ENCODE results near the gene NXPH2.
"Not testable (repeated sequence)": the region's sequence is repeated elsewhere in the genome, so short reads cannot be mapped to it uniquely, and the experiment has no call there.

The NXPH2 gene

DNA sequence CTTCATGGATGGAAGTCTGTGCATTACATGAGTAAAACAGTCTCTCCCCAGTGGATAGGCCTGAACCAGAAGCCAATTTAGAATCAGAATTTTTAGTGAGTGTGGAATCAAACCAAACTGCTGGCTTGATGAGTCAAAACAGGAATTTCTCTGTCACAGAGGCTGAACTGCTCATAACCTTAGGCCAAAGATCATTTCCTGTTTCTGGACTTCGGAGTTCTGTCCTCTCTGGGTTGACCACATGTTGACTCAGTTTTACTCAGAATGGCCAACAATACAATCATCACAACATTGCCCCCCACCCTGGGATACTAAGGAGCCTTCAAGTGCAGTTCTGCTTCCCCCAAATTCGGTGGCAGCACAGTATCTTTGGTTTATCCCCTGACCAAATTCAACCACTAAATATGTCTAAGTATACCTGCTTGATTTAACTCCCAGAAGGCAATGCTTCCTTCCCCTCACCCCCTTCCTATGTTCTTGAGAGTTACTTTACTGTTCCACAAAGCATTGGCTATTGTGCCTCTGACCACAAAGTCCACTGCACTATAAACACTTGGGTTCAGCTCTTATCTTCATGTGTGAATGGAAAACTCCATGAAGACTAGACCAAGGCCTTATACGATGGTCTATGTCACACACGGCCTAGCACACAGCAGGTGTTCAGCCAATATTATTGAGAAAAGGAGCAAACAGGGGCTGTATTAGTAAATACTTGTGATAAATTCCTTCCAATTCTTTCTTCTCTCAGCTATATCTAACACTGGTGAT lies 67.8 kb downstream of the NXPH2 start:
- DNase-seq (ENCODE audit: low read depth in 2 of 3, low spot score in 2 of 3) = no peak

GRCh38 chr2:138711812-138712211 lies 68.4 kb downstream of the NXPH2 start:
- DNase-seq (ENCODE audit: low read depth in 2 of 3, low spot score in 2 of 3) = no peak

DNA sequence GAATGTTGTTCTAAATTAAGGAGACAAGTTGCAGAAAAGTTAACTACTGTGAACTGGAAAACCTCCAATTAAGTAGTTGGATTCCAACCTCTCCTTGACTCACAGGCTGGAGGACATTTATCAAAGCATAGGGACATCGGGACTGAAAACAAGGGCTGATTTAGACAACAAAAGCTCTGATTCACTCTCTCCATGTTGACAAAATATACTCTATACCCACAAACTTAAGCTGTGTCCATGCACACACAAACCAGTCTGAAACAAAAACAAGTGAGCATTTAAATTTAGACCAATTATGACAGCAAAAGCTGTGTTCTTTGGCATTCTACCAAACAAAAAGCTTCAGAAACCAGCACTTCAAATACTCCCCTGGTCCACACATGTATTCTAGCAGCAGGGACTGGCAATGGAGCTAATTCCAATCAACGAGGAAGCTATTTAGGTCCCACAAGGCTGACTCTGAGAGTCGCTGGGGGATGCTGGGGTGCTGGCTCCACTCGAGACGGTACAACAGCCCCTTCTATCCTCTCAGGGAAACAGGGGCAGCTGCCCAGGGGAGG lies 71.4 kb downstream of the NXPH2 start:
- DNase-seq (ENCODE audit: low read depth in 2 of 3, low spot score in 2 of 3) = no peak

DNA sequence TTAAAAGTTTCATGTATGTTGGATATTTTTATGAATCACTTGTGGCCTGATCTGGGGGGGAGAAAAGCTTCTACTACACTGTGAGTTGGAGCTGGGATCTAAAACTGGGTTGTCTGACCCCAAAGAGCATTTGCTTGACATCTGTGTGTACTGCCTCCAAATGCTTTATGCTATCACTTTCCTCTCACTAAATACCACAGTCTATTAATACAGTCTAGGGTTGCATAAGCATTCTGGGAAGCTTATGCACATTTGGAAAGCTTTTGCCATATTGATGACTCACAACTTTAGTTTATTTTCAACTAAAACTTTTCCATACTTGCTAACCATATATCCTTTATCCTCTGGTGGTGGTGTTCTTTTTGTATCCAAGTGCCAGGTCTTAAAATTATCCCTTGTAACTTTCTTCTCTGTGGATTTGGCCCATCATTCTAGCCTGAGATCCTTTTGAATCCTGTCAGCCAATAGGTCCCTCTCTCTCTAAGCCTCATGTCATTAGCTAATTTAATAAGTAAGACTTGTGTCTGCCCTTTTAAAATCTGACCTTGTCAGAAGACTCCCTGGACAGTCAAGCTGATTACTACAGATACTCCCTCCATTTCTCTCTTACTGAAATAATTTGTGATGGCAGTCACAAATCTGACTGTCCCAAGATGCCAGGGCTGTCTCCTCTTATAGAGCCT lies 72.7 kb downstream of the NXPH2 start:
- no peak for DNase-seq (ENCODE audit: low read depth in 2 of 3, low spot score in 2 of 3)

- no peak for DNase-seq (ENCODE audit: low read depth in 2 of 3, low spot score in 2 of 3)
Observed at GRCh38 chr2:138703242-138703641, 76.9 kb downstream of the NXPH2 start.

- no peak for DNase-seq (ENCODE audit: low read depth in 2 of 3, low spot score in 2 of 3)
Observed at GRCh38 chr2:138700716-138701115, 79.5 kb downstream of the NXPH2 start.

DNA sequence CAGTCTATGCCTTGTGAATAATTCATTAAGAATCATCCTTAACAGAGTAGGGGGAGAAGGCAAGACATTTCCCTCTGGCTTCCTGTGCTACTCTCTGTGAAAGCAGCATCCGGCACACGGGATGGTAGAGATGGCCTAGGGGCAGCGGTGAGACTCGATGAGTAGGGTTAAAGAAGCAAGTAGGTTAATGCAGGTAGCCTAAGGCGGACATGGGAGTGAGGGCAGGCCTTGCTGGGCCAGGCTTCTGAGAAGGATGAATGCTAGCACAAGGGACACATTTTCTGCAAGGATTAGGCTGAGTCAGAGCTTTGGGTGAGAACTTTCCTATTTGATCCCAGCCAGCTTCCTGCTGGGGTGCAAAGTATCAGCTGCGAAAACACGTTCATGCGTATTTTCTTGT lies 80.8 kb downstream of the NXPH2 start:
- no peak for DNase-seq (ENCODE audit: low read depth in 2 of 3, low spot score in 2 of 3)

DNA sequence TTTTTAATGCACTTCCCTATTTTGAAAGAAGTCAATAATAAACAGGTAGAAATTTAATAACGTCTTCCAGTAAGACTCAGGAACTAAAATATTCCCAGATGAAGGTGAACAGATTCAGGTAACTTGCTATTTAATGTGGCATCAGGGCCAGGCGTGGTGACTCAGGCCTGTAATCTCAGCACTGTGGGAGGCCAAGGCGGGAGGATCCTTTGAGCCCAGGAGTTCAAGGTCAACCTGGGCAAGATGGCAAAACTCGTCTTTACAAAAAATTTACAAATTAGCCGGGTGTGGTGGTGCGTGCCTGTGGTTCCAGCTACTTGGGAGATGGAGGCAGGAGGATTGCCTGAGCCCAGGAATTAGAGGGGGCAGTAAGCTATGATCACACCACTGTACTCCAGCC lies 81.8 kb downstream of the NXPH2 start:
- DNase-seq (ENCODE audit: low read depth in 2 of 3, low spot score in 2 of 3) = no peak

GRCh38 chr2:138691667-138692066 lies 88.5 kb downstream of the NXPH2 start:
- DNase-seq (ENCODE audit: low read depth in 2 of 3, low spot score in 2 of 3) = no peak

GRCh38 chr2:138689705-138690104 lies 90.5 kb downstream of the NXPH2 start:
- no peak for DNase-seq (ENCODE audit: low read depth in 2 of 3, low spot score in 2 of 3)

GRCh38 chr2:138682163-138682562 lies 98.0 kb downstream of the NXPH2 start:
- DNase-seq (ENCODE audit: low read depth in 2 of 3, low spot score in 2 of 3) = no peak

GRCh38 chr2:138677221-138677620 lies 103.0 kb downstream of the NXPH2 start:
- DNase-seq (ENCODE audit: low read depth in 2 of 3, low spot score in 2 of 3) = no peak

- no peak for DNase-seq (ENCODE audit: low read depth in 2 of 3, low spot score in 2 of 3)
Observed at GRCh38 chr2:138676619-138677021, 103.6 kb downstream of the NXPH2 start.

- DNase-seq (ENCODE audit: low read depth in 2 of 3, low spot score in 2 of 3) = no peak
Observed at GRCh38 chr2:138671566-138671965, 108.6 kb downstream of the NXPH2 start.

DNA sequence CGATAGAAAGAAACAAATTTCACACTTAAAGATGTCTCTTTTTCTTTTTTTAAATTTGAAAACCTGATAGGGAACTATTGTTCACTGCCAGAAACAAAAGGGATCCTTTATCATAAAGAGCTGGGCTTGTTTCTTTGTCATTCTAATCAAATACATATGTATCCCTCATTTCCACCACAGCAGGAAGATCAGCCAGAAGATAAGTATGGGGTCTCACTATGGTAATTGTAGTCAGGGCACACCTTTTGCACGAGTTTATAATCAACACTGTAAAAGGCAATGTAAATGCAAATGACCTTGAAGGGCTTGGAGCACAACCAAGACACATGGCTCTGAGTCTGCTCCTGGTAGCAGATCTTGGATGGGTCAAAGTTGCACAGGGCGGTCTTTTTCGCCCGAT lies 109.5 kb downstream of the NXPH2 start:
- DNase-seq (ENCODE audit: low read depth in 2 of 3, low spot score in 2 of 3) = no peak

DNA sequence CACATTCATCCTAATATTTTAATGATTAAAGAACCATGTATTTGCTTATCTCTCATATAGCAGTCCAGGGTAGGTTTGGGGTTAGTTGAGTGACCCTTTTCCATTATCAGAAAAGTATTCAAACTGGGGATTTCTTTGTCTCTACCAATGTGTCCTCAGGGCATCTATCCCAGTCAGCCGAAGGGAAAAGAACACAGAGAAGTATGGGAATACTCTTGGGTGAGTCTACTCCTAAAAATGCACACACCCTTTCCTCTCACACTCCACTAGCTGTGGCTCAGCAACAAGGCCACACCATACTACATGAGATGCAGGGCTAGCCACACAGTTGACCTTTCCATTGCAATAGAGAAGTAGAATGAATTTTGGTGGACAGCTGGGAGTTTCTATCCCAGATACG lies 114.3 kb downstream of the NXPH2 start:
- no peak for DNase-seq (ENCODE audit: low read depth in 2 of 3, low spot score in 2 of 3)

DNA sequence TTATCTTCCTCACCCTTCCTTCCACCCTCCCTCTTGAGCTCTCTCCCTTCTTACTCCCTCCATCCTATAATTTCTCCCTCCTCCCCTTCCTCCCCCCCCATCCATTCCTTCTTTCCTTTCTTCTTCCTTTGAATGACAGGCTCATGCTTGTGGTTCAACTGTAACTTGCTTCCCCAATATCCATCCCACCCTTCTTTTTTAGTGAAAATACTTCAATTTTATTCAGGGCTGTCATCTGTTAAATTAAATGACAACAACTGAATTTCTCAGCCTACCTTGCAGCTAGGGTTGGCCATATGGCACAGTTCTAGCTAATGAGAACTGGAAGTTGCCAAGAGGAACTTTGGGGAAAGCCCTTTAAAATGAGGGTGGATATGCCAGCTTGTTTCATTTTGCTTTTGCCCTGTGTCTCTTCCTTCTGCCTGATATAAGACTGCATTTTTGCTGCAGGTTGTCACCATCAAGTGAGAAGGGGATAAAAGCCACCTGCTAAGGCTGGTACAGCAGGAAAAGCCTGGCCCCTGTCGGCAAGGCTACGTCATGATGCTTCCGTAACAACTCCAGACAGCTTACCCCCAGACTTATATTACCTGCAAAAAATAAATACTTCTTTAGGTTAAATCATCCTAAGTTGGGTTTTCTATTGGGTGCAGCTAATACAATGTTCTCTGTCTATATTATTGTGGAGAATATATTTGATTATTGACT lies 121.8 kb downstream of the NXPH2 start:
- DNase-seq (ENCODE audit: low read depth in 2 of 3, low spot score in 2 of 3) = no peak

DNA sequence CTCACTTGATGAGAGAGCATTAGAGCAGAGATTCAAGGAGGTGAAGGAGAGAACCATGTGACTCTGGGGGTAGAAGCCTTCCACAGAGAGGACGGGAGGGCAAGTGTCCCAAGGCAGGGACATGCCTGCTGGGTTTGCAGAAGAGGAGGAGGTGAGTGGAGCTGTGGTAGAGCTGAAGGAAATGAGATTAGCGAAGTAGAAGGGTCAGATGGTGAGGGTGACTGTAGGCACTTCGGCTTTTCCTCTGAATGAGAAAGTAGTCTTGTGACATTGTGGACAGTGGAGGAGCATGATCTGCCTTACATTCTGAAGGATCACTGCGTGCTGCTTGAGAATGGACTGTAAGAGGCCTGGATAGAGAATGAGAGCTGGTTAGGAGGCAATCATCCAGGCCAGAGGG lies 126.0 kb downstream of the NXPH2 start:
- no peak for DNase-seq (ENCODE audit: low read depth in 2 of 3, low spot score in 2 of 3)

DNA sequence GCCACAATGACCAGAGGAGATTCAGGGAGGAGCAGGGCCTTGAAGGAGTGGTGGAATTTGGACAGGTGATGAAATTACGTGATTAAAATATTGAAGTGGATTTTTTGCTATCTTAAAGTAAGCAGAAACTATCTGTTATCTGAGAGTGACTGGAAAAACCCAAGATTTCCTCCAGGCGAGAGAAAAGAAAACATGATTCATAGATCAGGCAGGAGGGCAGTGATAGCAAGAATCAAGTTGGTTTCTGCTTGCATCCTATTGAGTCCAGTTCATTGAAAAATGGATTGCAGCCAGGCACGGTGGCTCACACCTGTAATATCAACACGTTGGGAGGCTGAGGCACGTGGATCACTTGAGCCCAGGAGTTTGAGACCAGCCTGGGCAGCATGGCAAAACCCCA lies 127.8 kb downstream of the NXPH2 start:
- DNase-seq (ENCODE audit: low read depth in 2 of 3, low spot score in 2 of 3) = no peak

DNA sequence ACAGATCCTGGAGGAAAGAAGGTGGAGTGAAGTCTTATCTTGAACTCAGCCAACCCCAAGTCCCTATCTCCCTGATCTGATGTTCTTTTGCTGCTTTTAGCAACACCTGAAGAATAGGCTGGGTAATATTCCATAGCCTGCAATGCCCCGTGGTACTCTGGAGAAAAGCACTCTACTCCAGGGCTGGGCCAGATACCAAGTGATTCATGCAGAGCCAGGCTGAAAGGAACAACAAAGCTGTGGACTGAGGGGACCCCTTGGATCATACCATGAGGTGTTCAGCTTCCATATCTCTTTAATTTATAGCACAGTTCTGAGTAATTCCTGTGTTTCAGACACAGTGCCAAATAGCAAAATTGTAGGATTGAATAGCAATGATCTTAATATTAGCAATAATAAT lies 130.6 kb downstream of the NXPH2 start:
- DNase-seq (ENCODE audit: low read depth in 2 of 3, low spot score in 2 of 3) = no peak

DNA sequence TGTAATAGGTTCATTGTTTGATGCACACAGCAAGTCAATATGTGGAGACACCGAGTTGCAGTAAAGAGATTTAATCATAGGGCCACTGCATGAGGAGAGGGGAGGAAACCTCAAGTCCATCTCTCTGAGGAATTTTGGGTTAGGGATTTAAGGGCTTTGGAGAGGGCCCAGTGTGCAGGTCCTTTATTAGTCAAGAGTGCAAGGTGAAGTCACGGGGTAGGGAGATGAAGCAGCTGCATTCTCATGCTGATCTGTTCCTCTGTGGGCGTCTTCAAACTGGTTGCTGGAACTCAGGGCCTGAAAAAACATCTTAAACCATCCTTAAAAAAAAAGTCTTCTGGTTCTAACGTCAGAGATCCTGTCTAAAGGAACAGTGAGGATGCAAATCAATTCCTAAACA lies 131.6 kb downstream of the NXPH2 start:
- no peak for DNase-seq (ENCODE audit: low read depth in 2 of 3, low spot score in 2 of 3)

DNA sequence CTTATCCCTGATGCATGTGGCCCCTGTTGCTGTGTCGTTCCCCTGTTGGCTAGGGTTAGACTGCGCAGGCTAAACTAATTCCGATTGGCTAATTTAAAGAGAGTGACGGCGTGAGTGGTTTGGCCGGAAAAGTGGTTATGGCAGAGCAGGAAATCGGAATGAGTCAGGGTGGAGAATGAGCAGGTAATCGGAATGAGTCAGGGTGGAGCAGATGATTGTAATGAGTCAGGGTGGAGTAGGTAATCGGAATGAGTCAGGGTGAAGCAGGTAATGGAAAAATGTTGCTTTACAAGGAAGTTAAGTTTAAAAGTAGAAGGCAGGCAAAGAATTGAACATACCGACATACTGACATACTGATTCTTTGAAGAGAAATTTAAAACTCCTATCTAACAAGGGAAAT lies 135.4 kb downstream of the NXPH2 start:
- DNase-seq (ENCODE audit: low read depth in 2 of 3, low spot score in 2 of 3) = not testable (repeated sequence)

Measured in activated CD8-positive, alpha-beta memory T cell treated with anti-CD3 and anti-CD28 coated beads for 48 hours (primary cell).